Neutrophil (primary cell): ENCODE results near the gene FMNL3.

Experiments
- H3K27ac ChIP-seq: fragments of 200-600 bp; sonication (generic); 2 replicates; pipeline ENCODE4 v1.5.1; 2016; ENCODE audit warnings: mild to moderate bottlenecking, moderate library complexity
- H3K27me3 ChIP-seq: fragments of 200-600 bp; sonication (generic); 2 replicates; pipeline ENCODE4 v1.6.0; 2016; ENCODE audit warnings: mild to moderate bottlenecking
- H3K36me3 ChIP-seq: fragments of 200-600 bp; sonication (generic); 2 replicates; pipeline ENCODE4 v1.5.1; 2017
- H3K4me1 ChIP-seq, 2 experiments: fragments of 200-600 bp in 1 of 2; sonication (generic) in 1 of 2; 1 replicate in 1 of 2; 2 replicates in 1 of 2; pipeline versions ENCODE4 v1.5.1 to v1.6.1; 2013 to 2016; ENCODE audit warnings: low read depth in 1 of 2, low read length in 1 of 2, mild to moderate bottlenecking in 1 of 2, moderate library complexity in 1 of 2; ENCODE audit not compliant: control insufficient read depth in 1 of 2, insufficient read depth in 1 of 2
- H3K4me3 ChIP-seq, 2 experiments: fragments of 200-600 bp in 1 of 2; sonication (generic) in 1 of 2; 1 replicate in 1 of 2; 2 replicates in 1 of 2; pipeline ENCODE4 v1.5.1; 2013 to 2016; ENCODE audit warnings: low read depth in 1 of 2, low read length in 1 of 2, mild to moderate bottlenecking in 1 of 2, moderate library complexity in 1 of 2
- H3K9me3 ChIP-seq: fragments of 200-600 bp; sonication (generic); 2 replicates; pipeline ENCODE4 v1.5.1; 2016
- TF ChIP-seq, protein P1 (sequence below): fragments of 200-600 bp; sonication (generic); IDR thresholded peaks from 2 replicates; pipeline ENCODE4 v1.5.1; 2016; ENCODE audit warnings: antibody characterized with exemption

Gene FMNL3

DNA sequence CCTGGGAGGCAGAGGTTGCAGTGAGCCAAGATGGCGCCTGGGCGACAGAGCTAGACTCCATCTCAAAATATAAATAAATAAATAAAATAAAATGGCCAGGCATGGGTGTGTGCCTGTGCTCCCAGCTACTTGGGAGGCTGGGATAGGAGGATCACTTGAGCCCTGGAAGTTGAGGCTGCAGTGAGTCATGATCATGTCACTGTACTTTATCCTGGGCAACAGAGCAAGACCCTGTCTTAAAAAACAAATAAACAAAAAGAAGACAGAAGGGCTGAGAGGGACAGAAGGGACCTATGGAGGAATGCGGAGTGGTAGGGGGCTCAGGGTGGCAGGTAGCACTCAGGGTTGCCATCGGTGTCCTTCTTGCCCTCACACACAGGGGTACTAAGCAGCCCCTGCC lies 43.0 kb downstream of the FMNL3 start:
- peaks cover 4% of the 10 kb centered on the region for H3K36me3 ChIP-seq
- no peak overlapping the region for H3K4me3 ChIP-seq
- TF ChIP-seq, protein P1, sequence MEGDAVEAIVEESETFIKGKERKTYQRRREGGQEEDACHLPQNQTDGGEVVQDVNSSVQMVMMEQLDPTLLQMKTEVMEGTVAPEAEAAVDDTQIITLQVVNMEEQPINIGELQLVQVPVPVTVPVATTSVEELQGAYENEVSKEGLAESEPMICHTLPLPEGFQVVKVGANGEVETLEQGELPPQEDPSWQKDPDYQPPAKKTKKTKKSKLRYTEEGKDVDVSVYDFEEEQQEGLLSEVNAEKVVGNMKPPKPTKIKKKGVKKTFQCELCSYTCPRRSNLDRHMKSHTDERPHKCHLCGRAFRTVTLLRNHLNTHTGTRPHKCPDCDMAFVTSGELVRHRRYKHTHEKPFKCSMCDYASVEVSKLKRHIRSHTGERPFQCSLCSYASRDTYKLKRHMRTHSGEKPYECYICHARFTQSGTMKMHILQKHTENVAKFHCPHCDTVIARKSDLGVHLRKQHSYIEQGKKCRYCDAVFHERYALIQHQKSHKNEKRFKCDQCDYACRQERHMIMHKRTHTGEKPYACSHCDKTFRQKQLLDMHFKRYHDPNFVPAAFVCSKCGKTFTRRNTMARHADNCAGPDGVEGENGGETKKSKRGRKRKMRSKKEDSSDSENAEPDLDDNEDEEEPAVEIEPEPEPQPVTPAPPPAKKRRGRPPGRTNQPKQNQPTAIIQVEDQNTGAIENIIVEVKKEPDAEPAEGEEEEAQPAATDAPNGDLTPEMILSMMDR = no peak
- peaks cover 23 to 28% of the 10 kb centered on the region in 2 experiments for H3K4me1 ChIP-seq
- no peaks in the 10 kb centered on the region for H3K27me3 ChIP-seq
- no peak overlapping the region for H3K27ac ChIP-seq
- H3K9me3 ChIP-seq = no peaks in the 10 kb centered on the region

DNA sequence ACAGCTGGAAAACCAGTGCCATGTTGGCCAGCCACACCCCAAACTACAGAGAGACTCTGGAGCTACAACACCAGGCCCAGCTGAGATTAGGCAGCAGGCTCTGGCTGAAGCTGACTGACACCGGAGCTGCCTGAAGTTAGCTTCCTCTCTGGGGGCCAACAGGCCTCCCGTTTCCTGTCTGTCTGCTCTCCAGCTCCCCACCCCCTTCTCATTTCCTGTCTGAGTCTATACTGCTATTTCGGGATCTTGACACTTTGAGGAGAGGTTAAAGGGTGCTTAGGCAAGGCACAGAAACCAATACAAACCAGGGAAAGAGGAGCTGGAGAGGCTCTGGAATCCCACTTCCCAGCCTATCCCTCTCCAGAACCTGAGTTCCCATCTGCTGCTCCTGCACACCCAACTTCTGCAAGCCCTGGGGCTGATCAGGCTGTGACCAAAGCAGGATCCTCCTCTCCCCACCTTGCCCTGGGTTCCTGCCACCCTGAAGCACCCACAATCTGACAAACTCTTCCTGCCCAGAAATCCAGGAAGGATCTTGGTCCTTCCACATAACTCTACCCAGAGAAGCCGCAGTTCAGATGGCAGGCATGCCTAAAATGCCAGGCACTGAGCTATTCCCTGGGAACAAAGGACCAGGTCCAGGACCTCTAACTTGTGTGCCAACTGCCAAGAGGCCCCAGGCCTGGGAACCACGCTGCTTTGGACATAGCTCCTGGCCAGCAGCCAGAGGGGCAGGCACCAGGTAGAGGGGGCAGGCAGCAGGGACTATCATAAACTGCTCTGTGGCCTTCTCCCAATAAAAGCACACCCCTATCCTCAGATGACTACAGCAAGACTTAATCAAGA lies 44.0 kb downstream of the FMNL3 start:
- peaks cover 4% of the 10 kb centered on the region for H3K36me3 ChIP-seq
- H3K4me1 ChIP-seq = peaks cover 23 to 28% of the 10 kb centered on the region in 2 experiments
- no peaks in the 10 kb centered on the region for H3K9me3 ChIP-seq
- peak overlapping the region; percentile 73 for H3K27ac ChIP-seq
- H3K4me3 ChIP-seq = peak overlapping the region; percentile 7 to 23
- H3K27me3 ChIP-seq = no peaks in the 10 kb centered on the region
- TF ChIP-seq, protein P1 = no peak

DNA sequence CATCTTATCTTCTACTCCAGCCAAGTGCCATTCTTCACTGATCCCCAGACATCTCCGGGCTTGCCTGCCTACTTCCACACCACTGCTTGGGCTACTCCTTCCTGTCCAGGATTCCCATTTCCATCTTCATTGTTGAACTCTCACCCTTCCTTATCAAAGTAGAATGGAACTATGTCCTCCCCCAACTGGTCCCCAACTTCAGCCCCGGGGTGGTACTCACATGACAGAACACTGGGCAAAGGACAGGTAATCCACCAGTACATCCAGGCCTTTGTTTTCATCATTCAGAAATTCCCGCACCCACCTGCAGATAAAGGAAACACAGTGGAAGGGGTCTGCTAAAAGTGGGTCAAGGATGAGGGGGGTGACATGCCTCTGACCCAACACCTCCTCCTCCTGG lies 45.5 kb downstream of the FMNL3 start:
- Histone ChIP-seq H3K36me3 (peaks cover 11% of the 10 kb centered on the region), H3K4me1 (peaks cover 23 to 28% of the 10 kb centered on the region in 2 experiments)

DNA sequence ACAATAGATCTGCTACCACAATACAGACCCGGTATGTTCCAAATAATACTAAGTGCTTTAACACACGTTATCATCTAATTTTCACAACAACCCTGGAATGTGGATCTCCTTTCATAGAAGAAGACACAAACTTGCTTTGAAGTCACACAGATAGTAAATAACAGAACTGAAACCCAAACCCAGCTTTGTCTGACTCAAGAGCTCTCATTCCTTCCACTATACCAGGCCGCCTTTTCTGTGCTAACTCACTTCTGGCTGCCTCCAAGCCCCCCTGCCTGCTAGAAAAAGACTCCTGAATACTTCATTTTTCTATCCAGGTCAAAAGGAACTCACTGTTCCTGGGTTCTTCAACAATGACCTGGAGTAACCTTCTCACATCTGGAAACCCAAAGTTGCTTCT lies 46.0 kb downstream of the FMNL3 start:
- peaks cover 17% of the 10 kb centered on the region for H3K36me3 ChIP-seq
- H3K27ac ChIP-seq = no peak overlapping the region
- H3K27me3 ChIP-seq = no peaks in the 10 kb centered on the region
- H3K9me3 ChIP-seq = no peaks in the 10 kb centered on the region
- H3K4me3 ChIP-seq = no peak overlapping the region
- TF ChIP-seq, protein P1 = no peak
- H3K4me1 ChIP-seq = peaks cover 23 to 28% of the 10 kb centered on the region in 2 experiments

More for the DNA sequence above, 45.5 kb downstream of the FMNL3 start:
- Histone ChIP-seq H3K27me3 (no peaks in the 10 kb centered on the region), H3K27ac (no peak overlapping the region), H3K4me3 (no peak overlapping the region), H3K9me3 (no peaks in the 10 kb centered on the region)
- TF ChIP-seq, protein P1 = no peak

DNA sequence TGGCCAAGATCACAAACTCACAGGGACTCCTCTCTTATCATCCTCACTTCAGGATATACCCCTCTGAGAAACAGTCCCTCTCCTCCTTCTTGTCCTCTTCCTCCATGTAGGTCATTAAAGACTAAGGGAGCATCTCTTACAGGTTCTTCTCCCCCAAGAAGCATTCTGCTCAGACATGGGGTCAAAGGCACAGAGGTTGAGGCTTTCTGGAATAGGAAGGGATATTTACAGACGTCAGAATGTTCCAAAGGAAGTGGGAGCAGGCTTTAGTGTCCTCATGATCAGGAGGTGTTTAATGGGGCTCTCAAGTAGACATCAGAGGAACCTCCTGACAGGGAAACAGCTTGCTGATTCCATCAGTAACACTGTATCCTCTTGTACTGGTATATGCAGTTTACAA lies 47.5 kb downstream of the FMNL3 start:
- no peaks in the 10 kb centered on the region for H3K9me3 ChIP-seq
- H3K27me3 ChIP-seq = no peaks in the 10 kb centered on the region
- H3K4me3 ChIP-seq = no peak overlapping the region
- peaks cover 23 to 28% of the 10 kb centered on the region in 2 experiments for H3K4me1 ChIP-seq
- peaks cover 20% of the 10 kb centered on the region for H3K36me3 ChIP-seq
- TF ChIP-seq, protein P1 = no peak
- H3K27ac ChIP-seq = no peak overlapping the region
